ENCODE results near the gene MED13L.

MED13L gene

DNA sequence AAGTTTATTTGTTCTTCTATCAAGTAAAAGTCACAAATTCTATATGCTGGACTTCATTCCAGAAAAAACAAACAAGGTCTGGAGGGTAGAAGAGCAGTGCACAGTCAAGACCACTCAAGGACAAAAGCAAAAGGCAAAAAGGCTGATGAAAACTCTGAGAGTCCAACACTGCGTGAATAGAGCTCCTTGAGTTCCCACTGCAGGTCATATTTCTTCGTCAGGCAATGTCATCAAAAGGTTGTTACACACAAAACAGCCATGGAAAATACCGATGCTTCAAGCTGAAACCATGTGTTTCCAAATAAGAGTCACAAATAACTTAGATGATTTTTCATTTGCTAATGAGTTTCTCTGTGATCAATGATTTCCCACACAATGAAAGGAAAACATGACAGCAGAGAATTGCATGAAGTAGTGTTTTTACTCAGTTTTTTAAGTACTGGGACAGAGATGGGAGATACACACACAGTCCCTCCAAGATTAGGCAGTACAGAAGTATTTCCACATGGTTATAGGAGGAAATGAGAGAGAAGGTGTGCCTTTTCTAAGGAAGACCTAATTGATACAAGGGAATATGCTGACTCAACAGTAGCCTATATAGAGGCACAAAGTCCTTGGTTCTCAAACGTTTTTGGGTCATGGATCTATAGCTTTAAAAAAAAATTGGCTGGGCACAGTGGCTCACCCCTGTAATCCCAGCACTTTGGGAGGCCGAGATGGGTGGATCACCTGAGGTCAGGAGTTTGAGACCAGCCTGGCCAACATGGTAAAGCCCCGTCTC lies 177.7 kb downstream of the MED13L start:
- in situ Hi-C loops (cut with MboI; ENCODE audit: low sequenced_read_pairs): no loop called here

DNA sequence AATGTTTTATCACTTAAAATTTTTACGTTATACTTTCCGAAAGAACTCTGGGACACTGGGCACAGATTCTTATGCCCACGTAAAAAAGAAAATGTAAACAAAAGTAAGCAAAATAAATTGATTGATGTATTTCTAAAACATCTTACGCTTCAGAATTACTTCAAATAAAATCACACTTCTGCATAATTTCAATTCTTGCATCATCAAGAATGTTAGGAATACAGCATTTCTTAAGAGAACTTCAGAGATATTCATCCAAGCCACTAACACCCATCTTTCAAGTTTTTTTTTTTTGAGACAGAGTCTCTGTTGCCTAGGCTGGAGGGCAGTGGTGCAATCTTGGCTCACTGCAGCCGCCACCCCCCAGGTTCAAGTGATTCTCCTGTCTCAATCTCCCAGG lies 180.6 kb downstream of the MED13L start:
- in situ Hi-C loops (cut with MboI; ENCODE audit: low sequenced_read_pairs): no loop called here

DNA sequence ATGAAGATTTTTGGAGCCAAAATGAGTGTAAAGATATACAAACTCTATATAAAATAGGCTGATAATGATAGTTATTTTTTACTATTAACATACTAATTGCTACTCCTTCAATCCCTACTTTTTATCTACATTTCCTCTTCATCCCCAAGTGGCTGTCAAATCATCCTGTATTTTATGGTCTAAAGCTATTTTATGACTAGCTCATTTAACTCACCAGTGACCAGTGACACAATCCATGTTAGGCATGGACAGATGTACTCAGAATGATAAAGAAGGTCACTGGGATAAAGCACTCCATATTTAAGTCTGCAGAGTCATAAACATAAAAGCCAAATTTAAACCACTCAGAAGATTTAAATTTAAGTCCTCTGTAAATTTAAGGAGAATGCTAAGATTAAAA lies 183.0 kb downstream of the MED13L start:
- in situ Hi-C loops (cut with MboI; ENCODE audit: low sequenced_read_pairs): no loop called here

DNA sequence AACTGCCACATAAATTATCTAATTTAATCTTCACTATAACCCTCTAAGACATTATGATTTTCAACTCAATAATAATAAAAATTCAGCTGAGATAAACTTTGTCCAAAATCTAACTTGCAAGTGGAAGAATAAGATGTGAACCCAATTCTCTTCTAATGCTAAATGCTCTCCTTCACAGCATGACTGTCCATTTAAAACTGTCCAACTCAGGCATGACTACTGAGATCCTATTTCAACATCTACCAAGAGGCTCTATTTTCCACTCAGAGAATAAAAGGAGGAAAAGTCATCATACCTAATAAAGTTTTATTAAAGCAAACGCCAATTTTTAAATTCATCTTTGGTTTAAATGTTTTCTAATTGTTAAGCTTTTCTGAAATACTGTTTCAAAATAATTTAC lies 183.6 kb downstream of the MED13L start:
- in situ Hi-C loops (cut with MboI; ENCODE audit: low sequenced_read_pairs): no loop called here

DNA sequence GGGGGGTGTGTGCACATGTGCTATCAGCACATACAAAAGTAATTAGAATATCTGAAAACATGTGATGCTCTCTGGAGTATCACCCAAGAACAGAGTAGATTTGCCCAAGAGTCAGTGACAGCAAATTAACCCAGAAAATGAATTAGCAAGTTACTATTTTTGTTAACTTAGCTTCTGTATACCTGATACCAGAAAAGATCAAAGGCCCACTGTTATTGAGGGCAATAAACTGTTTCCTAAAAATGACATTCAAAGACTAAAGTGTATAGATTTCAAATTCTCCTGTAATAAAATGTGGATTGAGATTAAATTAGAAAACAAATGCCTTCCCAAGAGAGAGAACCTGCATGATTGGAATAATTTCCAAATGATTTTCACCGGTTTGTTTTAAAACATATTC lies 184.7 kb downstream of the MED13L start:
- in situ Hi-C loops (cut with MboI; ENCODE audit: low sequenced_read_pairs): no loop called here

DNA sequence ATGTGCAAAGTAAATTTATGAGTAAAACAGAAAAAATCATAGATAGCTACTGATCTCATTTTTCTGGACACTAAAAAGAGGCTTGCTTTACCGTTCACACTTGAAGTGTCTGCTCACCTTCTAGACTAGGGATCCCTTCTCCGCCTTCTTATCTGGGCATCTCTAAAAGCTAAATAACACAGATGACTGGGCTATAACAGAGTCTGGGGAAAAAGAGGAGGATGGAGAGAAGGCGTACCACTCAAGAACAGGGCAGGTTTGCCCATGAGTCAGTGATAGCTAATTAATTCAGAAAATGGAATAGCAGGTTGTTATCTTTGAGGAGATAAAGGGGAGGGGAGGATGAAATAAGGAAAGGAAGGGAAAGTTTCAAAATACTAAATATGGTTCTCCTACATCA lies 185.3 kb downstream of the MED13L start:
- in situ Hi-C loops (cut with MboI; ENCODE audit: low sequenced_read_pairs): no loop called here

DNA sequence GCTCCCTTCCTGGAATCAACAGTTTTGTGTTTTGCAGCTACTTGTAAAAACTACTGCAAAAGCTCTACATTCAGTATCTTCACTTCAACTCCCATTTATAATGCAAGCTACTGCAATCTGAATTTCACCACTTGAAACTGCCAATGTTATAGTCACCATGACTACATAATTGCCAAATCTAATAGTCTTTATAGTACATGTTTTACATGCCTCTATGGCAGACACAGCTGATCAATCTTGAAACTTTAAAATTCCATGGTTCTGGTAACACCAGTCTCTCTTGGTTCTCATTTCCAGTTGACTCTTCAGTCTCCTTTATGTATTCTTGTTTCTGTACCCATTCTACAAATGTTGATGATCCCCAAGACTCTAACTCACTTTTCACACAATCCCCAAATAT lies 185.9 kb downstream of the MED13L start:
- in situ Hi-C loops (cut with MboI; ENCODE audit: low sequenced_read_pairs): no loop called here

DNA sequence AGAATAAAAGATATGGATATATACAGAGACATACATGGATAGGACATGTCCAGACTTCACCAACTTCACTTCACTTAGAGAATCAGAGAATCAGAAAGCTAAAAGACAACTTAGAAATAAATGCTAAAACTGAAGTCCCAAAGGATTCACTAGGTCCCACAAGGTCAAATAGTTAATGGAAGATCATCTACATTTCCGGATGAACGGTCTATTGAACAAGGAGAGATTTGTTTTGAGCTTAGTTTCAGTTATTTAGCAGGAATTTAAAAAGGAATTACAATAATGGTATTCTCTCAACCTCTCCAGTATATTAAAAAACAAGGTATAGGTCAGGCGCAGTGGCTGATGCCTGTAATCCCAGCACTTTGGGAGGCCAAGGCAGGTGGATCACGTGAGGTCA lies 187.0 kb downstream of the MED13L start:
- in situ Hi-C loops (cut with MboI; ENCODE audit: low sequenced_read_pairs): no loop called here

DNA sequence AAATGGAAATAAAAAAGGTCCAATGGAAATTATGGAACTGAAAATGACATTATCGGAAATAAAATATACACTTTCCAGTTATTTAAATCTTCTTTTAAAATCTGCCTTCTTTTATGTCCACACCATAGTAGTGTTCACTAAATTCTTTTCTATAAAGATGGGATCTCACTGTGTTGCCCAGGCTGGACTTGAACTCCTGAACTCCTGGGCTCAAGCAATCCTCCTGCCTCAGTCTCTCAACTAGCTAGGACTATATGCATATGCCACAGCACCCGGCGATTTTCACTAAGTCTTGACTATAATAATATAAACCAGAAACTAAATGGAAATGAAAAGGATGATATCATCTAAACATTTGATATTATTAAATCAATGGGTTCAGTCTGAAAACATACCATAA lies 188.4 kb downstream of the MED13L start:
- in situ Hi-C loops (cut with MboI; ENCODE audit: low sequenced_read_pairs): no loop called here

DNA sequence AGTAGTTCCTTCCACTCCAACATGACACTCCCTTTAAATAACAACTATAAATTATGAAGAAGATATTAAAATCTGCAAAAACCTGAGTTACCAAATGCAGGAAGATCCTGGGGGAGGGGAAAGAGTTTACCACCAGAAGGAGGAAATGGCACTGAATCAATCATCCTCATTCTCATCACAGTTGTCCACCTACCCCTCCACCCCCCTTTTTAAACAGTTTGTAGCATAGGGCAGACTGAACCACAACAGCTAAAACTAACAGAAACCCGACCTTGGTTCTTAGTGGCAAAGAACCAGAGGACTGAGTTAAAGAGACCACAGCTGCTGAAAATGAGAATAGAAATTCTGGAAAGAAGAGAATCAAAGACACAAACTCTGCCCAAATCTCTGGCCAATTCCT lies 189.5 kb downstream of the MED13L start:
- in situ Hi-C loops (cut with MboI; ENCODE audit: low sequenced_read_pairs): no loop called here

DNA sequence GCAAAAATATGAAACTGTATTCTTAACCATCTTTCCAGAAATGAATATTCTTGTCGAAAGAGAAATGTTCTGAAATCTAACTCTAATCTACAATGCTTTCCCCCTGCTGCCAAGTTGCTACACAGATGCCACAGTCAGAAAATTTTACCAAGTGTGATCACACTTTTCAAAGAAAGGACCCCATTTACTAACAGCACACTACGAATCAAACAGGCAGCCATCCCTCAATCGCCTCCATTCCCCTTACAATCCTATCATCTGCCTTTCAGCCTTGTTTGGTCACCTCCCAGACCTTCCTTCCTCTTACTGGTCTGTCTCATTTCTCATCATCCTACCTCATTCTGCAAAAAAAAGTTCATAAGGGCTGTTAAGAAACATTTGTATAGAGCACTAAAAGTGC lies 190.1 kb downstream of the MED13L start:
- in situ Hi-C loops (cut with MboI; ENCODE audit: low sequenced_read_pairs): no loop called here

DNA sequence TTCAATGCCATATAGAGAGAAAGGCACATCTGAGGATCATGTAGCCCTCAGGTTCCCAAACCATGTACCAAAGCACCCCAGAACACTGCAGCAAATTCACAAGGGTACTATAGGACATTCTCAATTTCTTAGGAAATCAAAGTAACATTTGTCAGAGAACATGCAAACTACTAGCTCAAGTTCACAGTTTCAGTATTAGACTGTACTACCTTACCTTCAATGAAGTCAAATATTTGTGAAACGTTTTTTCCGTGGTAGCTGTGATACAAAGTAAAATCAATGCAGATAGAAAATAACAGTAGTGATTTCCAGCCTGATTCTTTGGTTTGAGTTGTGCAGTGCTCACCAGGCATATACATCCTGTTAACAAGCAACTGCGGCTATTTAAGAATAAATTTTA lies 197.1 kb downstream of the MED13L start:
- in situ Hi-C loops (cut with MboI; ENCODE audit: low sequenced_read_pairs): no loop called here

DNA sequence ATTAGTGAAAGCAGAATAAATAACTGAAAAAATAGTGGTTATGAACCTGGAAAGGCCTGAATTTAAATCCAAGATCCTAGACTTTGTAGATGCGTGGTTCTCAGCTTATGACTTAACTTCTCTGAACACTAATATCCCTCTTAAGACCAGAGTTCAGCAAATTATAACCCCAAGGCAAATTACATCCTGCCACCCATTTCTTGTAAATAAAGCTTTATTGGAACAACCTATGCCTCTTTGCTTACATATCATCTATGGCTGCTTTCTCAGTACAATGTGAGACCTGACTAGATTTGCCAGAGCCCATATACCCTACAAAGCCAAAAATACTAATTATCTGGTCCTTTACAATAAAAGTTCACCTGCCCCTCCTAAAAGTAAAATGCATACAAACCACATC lies 199.1 kb downstream of the MED13L start:
- in situ Hi-C loops (cut with MboI; ENCODE audit: low sequenced_read_pairs): no loop called here

DNA sequence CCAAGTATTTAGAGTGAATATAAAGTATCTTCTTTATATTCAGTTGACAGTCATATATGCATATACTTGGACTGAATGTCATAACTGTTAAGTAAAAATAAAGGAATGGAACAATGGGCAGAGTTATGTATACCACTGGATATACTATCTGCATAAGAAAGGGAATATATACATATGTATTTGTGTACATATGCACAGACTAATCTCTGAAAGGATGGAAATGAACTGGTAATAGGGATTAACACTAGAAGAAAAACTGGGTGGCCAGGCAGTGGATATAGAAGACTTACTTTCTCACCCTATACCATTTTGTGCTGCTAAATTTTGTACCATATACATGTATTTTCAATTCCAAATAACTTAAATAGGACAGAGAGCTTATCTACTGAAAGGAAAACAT lies 200.1 kb downstream of the MED13L start:
- in situ Hi-C loops (cut with MboI; ENCODE audit: low sequenced_read_pairs): no loop called here

DNA sequence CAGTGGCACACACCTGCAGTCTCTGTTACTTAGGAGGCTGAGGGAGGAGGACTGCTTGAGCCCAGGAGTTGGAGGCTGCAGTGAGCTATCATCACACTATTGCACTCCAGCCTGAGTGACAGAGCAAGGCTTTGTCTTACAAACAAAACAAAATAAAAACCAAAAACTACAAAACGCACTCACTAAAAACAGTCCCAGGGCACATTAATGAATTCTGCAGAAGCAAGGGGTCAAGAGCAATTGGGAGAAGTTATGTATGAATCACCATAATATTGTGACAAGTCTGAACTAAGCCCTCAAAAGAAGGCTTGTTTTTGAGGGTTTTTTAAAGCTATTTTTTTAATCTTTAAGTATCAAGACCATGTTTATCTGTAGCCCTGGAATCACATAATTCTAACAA lies 201.1 kb downstream of the MED13L start:
- in situ Hi-C loops (cut with MboI; ENCODE audit: low sequenced_read_pairs): no loop called here

DNA sequence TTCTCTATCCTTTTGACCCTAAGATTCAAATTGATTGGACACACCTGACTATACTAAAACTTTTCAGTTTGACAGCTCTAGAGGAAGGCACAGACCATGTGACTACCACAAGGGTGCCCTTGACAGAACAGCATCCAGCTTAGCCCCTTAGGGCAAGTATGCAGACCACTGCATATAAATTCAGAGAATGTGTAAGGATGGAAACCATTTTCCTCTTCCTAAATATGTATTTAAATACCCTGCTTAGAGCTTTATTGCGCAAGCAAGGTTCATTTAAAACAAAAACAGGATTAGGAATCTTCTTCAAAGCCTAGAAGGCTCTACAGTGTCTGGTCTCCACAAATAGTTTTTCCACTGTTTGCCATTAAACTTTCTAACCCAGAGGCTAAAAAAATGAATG lies 202.8 kb downstream of the MED13L start:
- in situ Hi-C loops (cut with MboI; ENCODE audit: low sequenced_read_pairs): no loop called here

DNA sequence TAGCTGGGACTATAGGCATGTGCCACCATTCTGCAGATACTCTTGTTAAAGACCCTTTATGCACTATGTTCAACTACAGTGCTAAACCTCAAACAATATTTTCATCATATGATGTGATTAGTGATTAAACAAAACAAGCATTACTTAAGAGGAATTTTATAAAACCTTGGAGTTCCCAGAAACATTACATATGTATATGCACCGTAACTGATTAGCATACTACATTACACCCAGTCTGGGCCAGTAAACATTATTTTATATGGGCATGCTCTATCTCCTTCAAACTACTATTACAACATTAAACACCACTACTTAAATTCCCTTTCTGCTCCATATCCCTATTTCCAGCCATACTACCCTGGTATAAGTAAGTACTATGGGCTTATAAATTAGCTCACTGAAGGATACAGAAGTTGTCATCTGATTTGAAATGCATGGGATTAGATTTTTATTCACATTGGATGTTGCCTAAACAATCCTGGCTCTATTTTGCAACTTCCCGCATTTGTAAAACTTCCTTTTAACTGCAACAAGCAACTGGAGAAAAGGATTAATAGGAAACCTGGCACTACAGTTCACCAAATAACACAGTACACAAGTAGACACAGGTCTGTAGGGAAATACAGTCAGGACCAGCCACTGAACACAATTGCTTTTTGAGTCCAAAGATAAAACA lies 205.8 kb downstream of the MED13L start:
- in situ Hi-C loops (cut with MboI; ENCODE audit: low sequenced_read_pairs): no loop called here

DNA sequence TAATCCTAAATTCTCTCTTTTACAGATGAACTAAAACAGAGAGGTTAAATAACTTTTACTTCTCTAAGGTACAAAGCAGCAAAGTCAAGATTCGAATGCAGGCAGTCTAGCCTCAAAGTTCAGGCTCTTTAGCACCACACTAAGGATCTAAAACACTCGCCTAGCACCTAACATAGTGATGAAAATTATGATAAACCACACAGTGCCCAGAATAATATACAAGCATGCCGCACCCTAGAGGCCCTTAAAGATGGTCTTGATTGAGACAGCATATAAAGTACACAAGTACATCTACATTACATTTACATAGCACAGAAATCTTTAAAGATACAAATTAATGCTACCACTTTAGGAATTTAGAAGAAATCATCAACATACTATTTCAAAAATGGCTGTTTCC lies 207.0 kb downstream of the MED13L start:
- in situ Hi-C loops (cut with MboI; ENCODE audit: low sequenced_read_pairs): no loop called here

DNA sequence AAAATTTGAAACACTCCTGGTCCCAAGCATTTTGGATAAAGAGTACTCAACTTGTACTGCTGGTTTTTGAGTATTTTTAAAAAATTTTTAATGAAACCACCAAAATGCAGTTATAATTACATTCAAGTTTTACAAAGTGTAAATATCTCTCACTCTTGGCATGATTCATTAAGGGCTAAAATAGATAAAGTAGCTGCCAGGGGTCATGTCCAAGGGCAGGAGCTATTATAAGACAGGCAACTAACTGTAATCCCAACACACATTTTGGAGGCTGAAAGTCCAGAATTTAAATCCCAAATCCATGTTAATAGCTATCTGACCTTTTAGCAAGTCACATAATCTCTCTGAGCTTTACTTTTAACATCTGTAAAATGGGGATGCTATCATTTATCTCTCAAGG lies 207.6 kb downstream of the MED13L start:
- in situ Hi-C loops (cut with MboI; ENCODE audit: low sequenced_read_pairs): no loop called here

DNA sequence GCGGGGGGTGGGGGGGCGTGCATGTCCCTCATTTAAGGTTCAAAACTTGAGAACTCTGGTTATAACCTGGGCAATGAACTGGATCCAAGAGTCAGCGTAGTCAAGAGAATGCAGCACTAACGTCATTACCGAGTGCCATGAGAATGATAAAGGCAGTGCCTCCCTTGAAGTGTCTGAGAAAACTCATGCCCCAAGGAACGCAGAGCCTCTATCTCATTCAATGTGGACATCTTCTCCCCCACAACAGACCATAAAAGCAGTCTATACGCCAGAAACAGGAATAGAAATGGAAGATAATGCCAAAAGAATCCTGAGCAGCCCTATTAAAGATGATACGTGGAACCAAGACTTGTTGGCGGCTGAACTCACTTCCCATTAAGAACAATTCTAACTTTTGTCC lies 208.6 kb downstream of the MED13L start:
- in situ Hi-C loops (cut with MboI; ENCODE audit: low sequenced_read_pairs): no loop called here

DNA sequence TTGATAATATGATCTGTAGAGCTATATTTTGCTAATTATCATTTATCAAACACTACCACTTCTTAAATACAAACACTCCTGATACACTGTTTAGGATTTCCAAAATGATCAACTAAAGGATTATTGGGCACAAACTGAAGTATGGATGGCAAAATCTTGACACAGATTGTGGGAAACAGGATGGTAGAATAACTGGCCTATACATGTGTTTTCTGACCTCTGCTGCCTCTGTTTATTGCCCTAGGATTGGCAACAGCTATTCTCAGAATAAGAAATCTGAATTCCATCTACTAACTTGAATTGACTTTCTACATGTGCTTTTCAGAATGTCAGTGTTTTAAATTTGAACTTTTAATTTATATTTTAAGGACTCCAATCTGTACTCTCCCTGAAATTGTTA lies 209.1 kb downstream of the MED13L start:
- in situ Hi-C loops (cut with MboI; ENCODE audit: low sequenced_read_pairs): no loop called here

DNA sequence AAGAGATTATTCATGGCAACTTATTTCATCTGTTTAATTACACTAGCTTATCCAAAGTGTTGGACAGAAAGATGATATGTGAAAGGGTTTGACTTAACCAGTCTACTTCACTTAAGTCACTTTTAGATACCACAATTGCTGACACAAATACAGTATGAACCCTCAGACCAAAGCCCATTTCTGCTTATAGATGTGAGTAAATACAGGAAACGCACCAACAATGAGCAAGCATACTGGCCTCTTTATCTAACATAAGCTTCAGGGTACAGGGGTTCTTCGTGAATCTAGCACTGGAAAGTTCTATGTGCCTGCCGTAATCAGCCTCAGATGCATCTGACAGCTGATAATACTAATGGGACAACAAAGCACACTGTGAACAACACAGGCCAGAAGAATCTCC lies 209.6 kb downstream of the MED13L start:
- in situ Hi-C loops (cut with MboI; ENCODE audit: low sequenced_read_pairs): no loop called here

All from HL-60/S4 treated with retinoic acid at 250 ng/mL for 4 days and 3 days (cell line).